CD4-positive, alpha-beta T cell treated with Interleukin-17A for 4 hours (primary cell): Measurements from ENCODE around the gene RNASE1.

Experiments used
- DNase-seq: peaks from one replicate; pipeline ENCODE4 v3.0.0-alpha.2; 2020; ENCODE audit warnings: mixed read lengths

RNASE1 gene

DNA sequence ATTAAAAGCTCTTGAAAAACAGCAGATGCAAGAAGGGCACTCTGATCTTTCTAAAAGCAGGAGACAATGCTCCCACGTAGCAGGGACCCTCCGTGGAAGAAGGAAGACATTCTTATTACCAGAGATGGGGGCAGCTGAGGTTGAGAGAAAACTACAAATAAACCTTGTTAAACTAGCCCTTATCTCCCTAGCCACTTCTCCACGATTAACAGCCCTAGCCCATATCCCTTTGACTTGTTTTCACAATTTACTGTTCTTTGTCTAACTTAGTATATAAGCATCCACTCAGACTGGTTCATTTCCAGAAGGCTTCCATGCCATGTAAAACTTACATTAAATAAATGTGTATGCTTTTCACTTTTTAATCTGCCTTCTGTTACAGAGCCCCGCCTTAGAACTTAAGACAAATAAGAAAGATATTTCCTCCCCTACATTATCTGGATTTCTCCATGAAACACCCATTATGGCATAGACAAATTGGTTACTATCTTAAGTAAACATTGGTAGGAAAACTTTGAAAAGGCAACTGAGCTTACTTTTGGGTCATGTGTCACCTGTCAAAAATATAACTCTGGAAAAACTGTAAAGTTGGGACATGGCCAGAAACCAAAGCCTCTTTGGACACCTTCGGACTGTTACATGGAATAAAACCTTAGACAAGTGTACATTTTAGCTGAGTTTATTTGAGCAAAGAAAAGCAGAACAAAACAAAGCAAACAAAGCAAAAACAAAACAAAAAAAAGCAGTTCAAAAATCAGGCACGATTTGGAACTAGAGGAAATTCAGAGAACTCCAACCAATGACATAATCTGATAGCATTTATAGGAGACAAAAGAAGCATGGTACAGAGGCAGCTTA, 4.9 kb upstream of the RNASE1 start:
- DNase-seq = no peak

DNA sequence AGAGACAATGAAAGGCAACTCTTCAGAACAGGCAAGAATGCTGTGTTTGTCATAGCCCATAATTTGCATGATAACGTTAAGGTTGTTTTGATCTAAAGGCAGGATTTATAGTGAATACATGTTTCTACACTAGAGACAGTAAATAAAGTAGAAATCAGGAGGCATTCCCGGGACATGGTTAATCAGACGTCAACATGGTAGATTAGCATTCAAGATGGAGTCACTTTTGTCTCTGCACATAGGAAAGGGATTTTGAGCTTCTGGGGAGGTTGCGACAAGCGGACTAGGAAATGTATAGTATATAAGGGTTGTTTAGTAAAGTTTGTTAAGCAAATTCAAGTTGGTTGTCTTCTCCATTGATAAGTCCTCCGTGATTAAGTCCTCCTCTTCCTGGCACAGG, 2.8 kb upstream of the RNASE1 start:
- DNase-seq = no peak

- no peak for DNase-seq
Measured at GRCh38 chr14:20803223-20803622, 579 bp upstream of the RNASE1 start.

DNA sequence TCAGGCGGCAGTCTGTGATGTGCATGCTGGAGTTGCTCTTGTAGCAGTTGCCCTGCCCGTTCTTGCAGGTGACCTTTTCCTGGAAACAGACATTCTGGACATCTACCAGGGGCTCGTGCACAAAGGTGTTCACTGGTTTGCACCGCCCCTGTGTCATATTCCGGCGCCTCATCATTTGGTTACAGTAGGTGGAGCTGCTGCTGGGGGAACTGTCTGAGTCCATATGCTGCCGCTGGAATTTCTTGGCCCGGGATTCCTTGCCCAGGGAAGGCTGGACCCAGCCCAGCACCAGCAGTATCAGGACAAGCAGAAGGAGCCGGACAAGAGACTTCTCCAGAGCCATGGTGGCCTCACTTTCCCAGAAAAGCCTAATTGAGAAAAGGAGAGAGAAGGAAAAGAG, 918 bp downstream of the RNASE1 start:
- DNase-seq = no peak

GRCh38 chr14:20799892-20800544, 2.6 kb downstream of the RNASE1 start:
- DNase-seq = no peak

- no peak for DNase-seq
Measured at GRCh38 chr14:20799456-20799891, 3.2 kb downstream of the RNASE1 start.

- no peak for DNase-seq
Measured at GRCh38 chr14:20798932-20799331, 3.7 kb downstream of the RNASE1 start.

DNA sequence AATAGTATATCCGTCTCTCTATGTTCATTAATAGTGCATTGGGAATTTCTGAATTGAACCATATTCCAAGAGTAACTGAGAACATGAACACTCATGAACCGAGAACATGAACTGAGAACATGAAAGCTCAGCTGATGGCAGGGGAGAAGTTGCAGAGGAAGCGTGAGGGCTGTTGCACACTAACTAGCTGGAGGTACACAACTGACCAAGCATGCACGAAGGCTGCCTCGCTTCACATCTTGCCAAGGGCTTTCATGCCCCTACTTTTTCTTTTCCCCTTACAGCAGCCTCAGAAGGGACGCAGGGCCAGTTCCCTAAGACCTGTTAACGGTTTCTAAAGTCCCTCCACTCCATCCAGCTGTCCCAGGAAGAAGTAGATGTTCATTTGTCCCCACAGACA, 4.3 kb downstream of the RNASE1 start:
- no peak for DNase-seq

DNA sequence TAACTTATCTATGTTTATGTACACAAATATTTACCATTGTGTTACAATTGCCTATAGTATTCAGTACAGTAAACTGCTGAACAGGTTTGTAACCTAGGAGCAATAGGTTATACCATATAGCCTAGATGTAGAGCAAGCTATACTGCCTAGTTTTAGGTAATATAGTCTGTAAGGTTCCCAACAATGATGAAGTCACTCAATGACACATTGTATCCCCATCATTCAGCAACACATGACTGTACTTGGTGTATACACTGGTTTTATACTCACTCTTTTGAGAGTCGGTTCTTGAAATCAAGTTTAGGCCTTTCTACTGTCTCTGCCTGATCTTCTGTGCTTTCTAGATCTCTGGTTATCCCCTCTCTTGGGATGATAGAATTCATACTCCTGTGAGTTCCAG, 5.5 kb downstream of the RNASE1 start:
- DNase-seq = no peak

GRCh38 chr14:20794644-20795369, 7.8 kb downstream of the RNASE1 start:
- DNase-seq = no peak

- DNase-seq = no peak
Measured at GRCh38 chr14:20792556-20792955, 10.1 kb downstream of the RNASE1 start.

DNA sequence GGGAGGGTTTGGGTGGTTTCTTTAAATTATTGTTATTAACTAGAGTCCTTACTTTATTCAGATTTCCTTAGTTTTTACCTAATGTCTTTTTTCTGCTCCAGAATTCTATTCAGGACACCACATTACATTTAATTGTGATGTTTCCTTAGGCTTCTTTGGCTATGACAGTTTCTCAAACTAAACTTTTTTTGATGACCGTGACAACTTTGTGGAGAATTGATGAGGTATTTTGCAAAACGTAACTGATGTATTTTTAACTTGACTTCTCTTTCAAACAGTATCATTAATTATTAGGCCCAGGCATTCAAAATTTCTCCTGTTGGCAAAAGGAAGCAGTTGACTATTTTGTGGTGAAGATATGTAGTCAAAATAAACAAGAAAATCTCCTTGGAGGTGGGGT, 11.0 kb downstream of the RNASE1 start:
- DNase-seq = no peak

DNA sequence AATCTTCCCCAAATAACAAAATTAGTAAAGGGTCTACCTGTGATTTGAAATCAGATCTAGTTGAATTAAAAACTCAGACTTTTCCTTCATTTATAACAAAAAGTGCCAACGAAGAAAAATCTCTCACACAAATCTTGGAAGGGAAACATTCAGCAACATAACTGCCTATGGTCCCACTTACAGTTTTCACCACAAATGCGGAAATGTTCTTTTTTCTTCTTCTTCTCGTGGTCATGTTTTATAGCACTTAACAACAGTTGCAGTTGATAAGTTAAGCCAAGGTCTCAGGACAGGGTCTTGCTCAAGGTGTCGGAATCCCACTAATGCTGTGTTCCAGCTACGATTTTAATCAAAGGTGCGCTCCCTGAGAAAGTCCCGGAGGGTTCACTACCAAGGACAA, 11.5 kb downstream of the RNASE1 start:
- DNase-seq = no peak

- DNase-seq = no peak
Measured at GRCh38 chr14:20790464-20791116, 12.1 kb downstream of the RNASE1 start.

DNA sequence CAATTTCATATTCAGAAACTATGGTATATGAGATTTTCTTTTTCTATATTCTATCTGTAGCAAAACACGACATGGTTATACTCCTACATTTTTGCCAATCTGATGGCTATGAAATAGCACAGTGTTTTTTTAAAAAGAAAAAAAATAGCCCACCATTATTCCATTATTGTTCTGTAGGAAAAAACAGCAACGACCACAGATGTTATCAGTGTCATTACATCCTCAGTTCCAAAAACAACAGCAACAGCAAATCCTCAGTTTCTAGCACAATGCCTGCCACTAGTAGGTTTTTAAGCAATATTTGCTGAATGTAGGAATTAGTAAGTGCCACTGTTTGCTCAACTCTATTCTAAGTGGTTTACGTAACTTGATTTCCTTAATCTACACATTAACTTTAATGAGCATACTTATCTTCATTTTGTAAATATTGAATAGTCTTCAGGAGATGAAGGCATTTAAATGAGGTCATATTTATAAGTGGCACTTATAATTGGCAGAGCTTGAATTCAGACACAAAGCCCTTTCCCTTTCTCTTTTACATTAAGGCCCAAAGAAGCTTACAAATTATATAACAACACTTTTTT, 13.3 kb downstream of the RNASE1 start:
- DNase-seq = no peak

DNA sequence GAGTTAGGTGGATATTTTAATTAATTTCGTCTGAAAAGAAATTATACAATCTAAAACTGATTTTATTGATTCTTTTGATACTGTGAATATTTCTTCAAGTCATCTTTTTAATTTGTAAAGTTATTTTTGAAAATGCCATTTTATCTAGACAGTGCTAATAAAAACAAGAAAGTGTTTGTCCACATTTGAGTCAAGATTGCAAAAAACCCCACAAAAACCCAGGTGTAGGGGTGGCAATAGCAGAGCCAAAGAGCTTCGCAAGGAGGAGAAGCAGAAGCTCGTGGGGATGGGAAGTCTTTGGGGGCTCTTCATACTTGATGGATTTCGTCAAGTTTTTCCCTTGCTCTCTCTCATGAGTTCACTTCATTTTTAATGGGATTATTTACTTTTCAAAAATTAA, 15.6 kb downstream of the RNASE1 start:
- no peak for DNase-seq

DNA sequence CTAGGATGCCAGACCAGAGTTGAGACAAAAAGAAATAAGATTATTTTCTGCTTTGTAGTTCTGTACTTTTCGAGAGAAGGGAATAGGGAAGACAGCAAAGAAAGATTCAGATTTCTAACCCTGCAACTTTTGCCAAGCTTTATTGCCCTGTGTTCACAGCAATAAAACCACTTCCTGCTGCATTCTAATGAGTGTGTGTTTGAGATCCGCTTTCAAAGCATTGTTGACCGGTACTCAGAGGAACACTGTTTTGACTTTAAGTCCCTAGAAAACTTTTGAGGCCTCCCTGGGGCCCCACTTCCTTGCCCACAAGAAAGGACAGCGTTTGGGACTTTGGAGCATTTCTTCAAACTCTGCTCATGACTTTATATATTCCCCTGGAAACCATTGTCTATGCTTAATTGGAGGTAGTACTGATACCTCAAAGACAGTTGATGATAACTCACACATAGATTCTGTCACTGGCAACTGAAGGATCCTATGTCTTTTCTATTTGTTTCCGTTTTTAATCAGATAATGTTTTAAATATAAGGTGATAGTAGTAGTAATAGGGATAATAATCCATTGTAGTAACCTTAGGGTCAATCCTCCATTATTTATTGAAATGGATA, 20.3 kb downstream of the RNASE1 start:
- DNase-seq = peak; percentile 11

DNA sequence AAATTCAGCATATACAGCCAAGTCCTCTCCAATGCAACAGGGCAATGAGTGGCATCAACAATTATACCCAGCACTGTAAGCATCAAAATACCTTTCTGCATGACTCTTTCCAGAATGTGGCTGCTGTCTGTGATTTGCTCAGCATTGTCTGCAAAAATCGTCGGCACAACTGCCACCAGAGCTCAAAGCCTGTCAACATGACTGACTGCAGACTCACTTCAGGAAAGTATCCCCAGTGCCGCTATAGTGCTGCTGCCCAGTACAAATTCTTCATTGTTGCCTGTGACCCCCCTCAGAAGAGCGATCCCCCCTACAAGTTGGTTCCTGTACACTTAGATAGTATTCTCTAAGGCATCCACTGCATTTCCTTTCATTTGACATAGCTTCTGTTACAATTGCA, 20.8 kb downstream of the RNASE1 start:
- DNase-seq = peak; percentile 22

- DNase-seq = no peak
Measured at GRCh38 chr14:20775901-20776300, 26.7 kb downstream of the RNASE1 start.

- DNase-seq = no peak
Measured at GRCh38 chr14:20775043-20775442, 27.6 kb downstream of the RNASE1 start.

DNA sequence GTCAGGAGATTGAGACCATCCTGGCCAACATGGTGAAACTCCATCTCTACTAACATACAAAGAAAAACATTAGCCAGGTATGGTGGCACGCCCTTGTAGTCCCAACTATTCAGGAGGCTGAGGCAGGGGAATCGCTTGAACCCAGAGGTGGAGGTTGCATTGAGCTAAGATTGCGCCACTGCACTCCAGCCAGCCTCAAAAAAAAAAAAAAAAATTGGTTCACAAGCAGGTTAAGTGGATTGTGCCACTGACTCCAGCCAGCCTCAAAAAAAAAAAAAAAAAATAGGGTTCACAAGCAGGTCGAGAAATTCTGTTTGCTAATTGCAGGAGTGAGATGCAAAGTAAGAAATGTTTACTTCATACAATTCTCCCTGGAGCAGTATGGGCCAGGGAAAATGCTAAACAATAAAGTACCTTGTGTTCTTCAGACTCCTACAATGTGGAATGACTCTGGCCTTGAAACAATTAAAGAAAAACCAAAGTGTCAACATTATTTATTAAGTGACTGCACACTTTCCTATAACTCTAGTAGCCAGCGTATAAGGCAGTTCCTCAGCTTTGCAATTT, 28.3 kb downstream of the RNASE1 start:
- DNase-seq = no peak

- no peak for DNase-seq
Measured at GRCh38 chr14:20772650-20773049, 30.0 kb downstream of the RNASE1 start.
